Measurements from ENCODE around the gene POMC.
A peak's percentile ranks its signal among the peaks of the same experiment; 100 is the strongest.

POMC gene

GRCh38 chr2:25170888-25171287, 2.5 kb upstream of the POMC start:
- Histone ChIP-seq H3K36me3 (ENCODE audit: control insufficient read depth, low read length) (no peaks in the 10 kb centered on the region), H3K27ac (ENCODE audit: low read depth, low read length) (no peak overlapping the region), H4K20me1 (ENCODE audit: control insufficient read depth, insufficient read depth, low read depth, low read length) (peaks cover 5% of the 10 kb centered on the region), H3K4me3 (ENCODE audit: low read length) (no peak overlapping the region), H3K79me2 (ENCODE audit: control insufficient read depth, low read length) (no peaks in the 10 kb centered on the region), H3K4me1 (ENCODE audit: control insufficient read depth, low read length) (peaks cover 8% of the 10 kb centered on the region), H3K9me2 (replicated peaks; ENCODE audit: control insufficient read depth, low read length) (no peaks in the 10 kb centered on the region), H3F3A (ENCODE audit: control insufficient read depth, insufficient read depth) (no peaks in the 10 kb centered on the region), H3K27me3 (ENCODE audit: control insufficient read depth, low read length) (peaks cover 63% of the 10 kb centered on the region), H3K9me3 (ENCODE audit: control insufficient read depth, insufficient read depth, low read length) (no peaks in the 10 kb centered on the region), H3K4me2 (ENCODE audit: low read length) (no peak overlapping the region)
- TF ChIP-seq EZH2phosphoT487 (IDR thresholded peaks at IDR 0.05; ENCODE audit: borderline replicate concordance, low read length), result no peak
- TF ChIP-seq, protein P1, sequence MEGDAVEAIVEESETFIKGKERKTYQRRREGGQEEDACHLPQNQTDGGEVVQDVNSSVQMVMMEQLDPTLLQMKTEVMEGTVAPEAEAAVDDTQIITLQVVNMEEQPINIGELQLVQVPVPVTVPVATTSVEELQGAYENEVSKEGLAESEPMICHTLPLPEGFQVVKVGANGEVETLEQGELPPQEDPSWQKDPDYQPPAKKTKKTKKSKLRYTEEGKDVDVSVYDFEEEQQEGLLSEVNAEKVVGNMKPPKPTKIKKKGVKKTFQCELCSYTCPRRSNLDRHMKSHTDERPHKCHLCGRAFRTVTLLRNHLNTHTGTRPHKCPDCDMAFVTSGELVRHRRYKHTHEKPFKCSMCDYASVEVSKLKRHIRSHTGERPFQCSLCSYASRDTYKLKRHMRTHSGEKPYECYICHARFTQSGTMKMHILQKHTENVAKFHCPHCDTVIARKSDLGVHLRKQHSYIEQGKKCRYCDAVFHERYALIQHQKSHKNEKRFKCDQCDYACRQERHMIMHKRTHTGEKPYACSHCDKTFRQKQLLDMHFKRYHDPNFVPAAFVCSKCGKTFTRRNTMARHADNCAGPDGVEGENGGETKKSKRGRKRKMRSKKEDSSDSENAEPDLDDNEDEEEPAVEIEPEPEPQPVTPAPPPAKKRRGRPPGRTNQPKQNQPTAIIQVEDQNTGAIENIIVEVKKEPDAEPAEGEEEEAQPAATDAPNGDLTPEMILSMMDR (IDR thresholded peaks at IDR 0.05; ENCODE audit: low read depth, low read length, poor library complexity, severe bottlenecking), result no peak

DNA sequence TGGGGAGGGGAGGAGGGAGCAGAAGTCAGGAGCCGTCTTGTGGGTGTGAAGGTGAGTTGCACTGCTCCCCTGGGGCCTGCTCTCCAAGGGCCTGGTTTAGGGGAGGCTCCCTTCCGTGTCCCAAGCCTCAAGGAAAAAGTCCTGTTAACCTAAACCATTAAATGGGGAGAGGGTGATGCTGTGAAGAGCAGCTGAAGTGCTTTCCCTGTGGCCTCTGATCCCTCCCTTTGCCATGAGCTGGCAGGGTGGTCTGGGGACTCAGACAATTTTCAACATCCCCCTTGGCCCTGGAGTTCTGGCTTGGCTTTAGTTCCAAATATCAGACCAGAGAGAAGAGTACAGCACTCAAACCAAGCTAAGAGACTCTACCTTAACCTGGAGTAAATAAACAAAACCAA, 692 bp upstream of the POMC start:
- TF ChIP-seq, protein P1 (IDR thresholded peaks at IDR 0.05; ENCODE audit: low read depth, low read length, poor library complexity, severe bottlenecking), result no peak
- TF ChIP-seq EZH2phosphoT487 (IDR thresholded peaks at IDR 0.05; ENCODE audit: borderline replicate concordance, low read length), result no peak
- Histone ChIP-seq H3K9me3 (ENCODE audit: control insufficient read depth, insufficient read depth, low read length) (no peaks in the 10 kb centered on the region), H3K27me3 (ENCODE audit: control insufficient read depth, low read length) (peaks cover 73% of the 10 kb centered on the region), H3K36me3 (ENCODE audit: control insufficient read depth, low read length) (no peaks in the 10 kb centered on the region), H3K79me2 (ENCODE audit: control insufficient read depth, low read length) (no peaks in the 10 kb centered on the region), H3K27ac (ENCODE audit: low read depth, low read length) (no peak overlapping the region), H3K4me2 (ENCODE audit: low read length) (no peak overlapping the region), H4K20me1 (ENCODE audit: control insufficient read depth, insufficient read depth, low read depth, low read length) (peaks cover 5% of the 10 kb centered on the region), H3K4me1 (ENCODE audit: control insufficient read depth, low read length) (peaks cover 14% of the 10 kb centered on the region), H3K4me3 (ENCODE audit: low read length) (no peak overlapping the region), H3F3A (ENCODE audit: control insufficient read depth, insufficient read depth) (no peaks in the 10 kb centered on the region), H3K9me2 (replicated peaks; ENCODE audit: control insufficient read depth, low read length) (no peaks in the 10 kb centered on the region)

- no peaks in the 10 kb centered on the region for H3K79me2 ChIP-seq (ENCODE audit: control insufficient read depth, low read length)
- no peaks in the 10 kb centered on the region for H3K36me3 ChIP-seq (ENCODE audit: control insufficient read depth, low read length)
- H4K20me1 ChIP-seq (ENCODE audit: control insufficient read depth, insufficient read depth, low read depth, low read length), result peaks cover 5% of the 10 kb centered on the region
- H3K27ac ChIP-seq (ENCODE audit: low read depth, low read length), result no peak overlapping the region
- no peaks in the 10 kb centered on the region for H3F3A ChIP-seq (ENCODE audit: control insufficient read depth, insufficient read depth)
- H3K4me2 ChIP-seq (ENCODE audit: low read length), result peak overlapping the region; percentile 52
- H3K4me3 ChIP-seq (ENCODE audit: low read length), result 0 out of 2 replicates have a peak overlapping the region, but pooled peaks have one; percentile 12
- H3K9me2 ChIP-seq (replicated peaks; ENCODE audit: control insufficient read depth, low read length), result no peaks in the 10 kb centered on the region
- no peaks in the 10 kb centered on the region for H3K9me3 ChIP-seq (ENCODE audit: control insufficient read depth, insufficient read depth, low read length)
- TF ChIP-seq, protein P1 (IDR thresholded peaks at IDR 0.05; ENCODE audit: low read depth, low read length, poor library complexity, severe bottlenecking), result peak; percentile 83
- TF ChIP-seq EZH2phosphoT487 (IDR thresholded peaks at IDR 0.05; ENCODE audit: borderline replicate concordance, low read length), result no peak
- H3K27me3 ChIP-seq (ENCODE audit: control insufficient read depth, low read length), result peaks cover 72% of the 10 kb centered on the region
- H3K4me1 ChIP-seq (ENCODE audit: control insufficient read depth, low read length), result peaks cover 16% of the 10 kb centered on the region
Measured at GRCh38 chr2:25165992-25166875, 2.1 kb downstream of the POMC start.
